ENCODE measurements around the gene KATNAL1.
A peak's percentile ranks its signal among the peaks of the same experiment; 100 is the strongest.

Gene KATNAL1

GRCh38 chr13:30318026-30318425, 10.7 kb upstream of the KATNAL1 start:
- POLR2A ChIA-PET, result interaction anchor here (0.6 kb wide), 1 partner anchor 68 kb away, joined by 3 read pairs; no protein-coding TSS in a partner anchor
- no peak for DNase-seq (ENCODE audit: low read depth, low spot score)
- CTCF ChIA-PET, result interaction anchor here (0.9 to 1.7 kb wide), 4 partner anchors 9 to 727 kb away, joined by 3 to 6 read pairs (median 4); no protein-coding TSS in a partner anchor
- no peak for TF ChIP-seq CTCF (IDR thresholded peaks at IDR 0.05; ENCODE audit: insufficient read depth, low read length, missing control alignments)
- H3K4me3 ChIP-seq (ENCODE audit: low read depth, low read length), result no peak overlapping the region

DNA sequence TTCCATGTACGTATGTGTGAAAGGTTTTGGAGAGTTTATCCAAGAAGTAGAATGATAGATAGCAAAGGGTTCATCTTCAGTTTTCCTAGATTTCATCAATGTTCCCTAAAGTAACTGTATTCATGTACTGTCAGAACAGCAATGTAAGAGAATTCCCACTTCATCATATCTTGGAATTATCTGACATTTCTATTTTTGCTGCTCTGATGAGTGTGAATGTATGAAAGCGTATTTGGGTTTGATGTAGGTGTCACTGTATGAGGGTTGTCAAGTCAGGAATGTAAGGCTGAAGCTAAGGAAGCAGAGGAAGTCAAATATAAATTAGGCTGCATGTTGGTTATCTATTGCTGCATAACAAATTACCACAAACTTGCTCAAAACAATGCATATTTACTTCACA, 7.2 kb upstream of the KATNAL1 start:
- ChIA-PET POLR2A (no interaction called here), CTCF (no interaction called here)
- DNase-seq (ENCODE audit: low read depth, low spot score), result no peak
- TF ChIP-seq CTCF (IDR thresholded peaks at IDR 0.05; ENCODE audit: insufficient read depth, low read length, missing control alignments), result no peak
- H3K4me3 ChIP-seq (ENCODE audit: low read depth, low read length), result no peak overlapping the region

DNA sequence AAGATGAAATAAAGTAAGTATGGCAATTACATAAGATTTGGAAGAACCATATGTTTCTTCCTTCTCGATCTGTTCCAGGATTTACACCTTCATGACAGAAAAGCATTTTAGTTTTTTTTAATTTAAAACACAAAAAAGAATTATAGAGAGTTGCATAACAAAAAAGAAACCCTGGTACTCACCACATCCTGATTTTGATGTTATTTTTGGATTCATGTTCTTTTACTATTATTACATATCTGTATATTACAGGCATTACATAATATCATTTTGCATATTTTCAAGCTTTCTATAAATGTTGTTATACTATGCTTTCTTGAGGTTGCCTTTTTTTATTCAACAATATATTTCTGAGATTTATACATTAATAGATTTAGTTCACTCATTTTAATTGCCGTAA, 6.7 kb upstream of the KATNAL1 start:
- H3K4me3 ChIP-seq (ENCODE audit: low read depth, low read length), result no peak overlapping the region
- POLR2A ChIA-PET, result no interaction called here
- CTCF ChIA-PET, result no interaction called here
- no peak for TF ChIP-seq CTCF (IDR thresholded peaks at IDR 0.05; ENCODE audit: insufficient read depth, low read length, missing control alignments)
- no peak for DNase-seq (ENCODE audit: low read depth, low spot score)

DNA sequence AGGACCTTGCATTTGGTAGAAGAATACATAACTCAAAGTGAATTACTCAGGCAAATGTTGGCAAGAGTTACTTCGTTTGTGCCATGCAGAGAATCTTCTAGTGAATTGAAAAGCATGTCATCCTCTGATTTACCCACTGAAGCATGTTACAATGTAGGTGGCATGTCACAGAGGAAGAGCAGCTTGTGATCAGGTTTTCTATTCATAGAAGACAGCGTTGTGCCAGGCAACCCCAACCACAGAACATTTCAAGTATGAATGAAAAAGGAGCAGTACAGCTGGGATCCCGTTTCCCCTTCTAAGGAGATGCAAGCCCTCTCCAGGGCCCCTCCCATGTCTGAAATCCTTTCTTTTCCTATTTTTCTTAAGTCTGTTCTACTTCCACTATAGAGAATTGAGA, 6.0 kb upstream of the KATNAL1 start:
- DNase-seq (ENCODE audit: low read depth, low spot score), result no peak
- TF ChIP-seq CTCF (IDR thresholded peaks at IDR 0.05; ENCODE audit: insufficient read depth, low read length, missing control alignments), result no peak
- CTCF ChIA-PET, result interaction anchor here (2.0 kb wide), 1 partner anchor 10 kb away, joined by 6 read pairs; no protein-coding TSS in a partner anchor
- no peak overlapping the region for H3K4me3 ChIP-seq (ENCODE audit: low read depth, low read length)
- POLR2A ChIA-PET, result no interaction called here

DNA sequence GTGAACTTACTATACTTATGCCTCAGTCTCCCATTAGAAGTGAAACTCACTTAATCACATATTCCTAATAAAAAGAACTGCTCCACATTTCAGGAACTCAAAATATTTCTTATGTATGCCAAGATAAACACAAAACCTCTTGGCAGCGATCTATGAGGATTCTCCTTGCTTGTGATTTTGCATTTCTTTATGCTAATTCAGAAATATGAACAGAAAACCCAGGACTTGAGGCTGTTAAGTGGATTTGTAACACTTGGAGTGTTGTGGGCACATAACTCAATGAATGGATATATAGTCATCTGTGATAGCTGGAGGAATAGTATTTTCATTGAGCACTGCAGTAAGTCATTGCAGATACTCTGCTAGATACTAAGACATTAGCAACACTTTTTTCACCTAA, 5.6 kb upstream of the KATNAL1 start:
- ChIA-PET CTCF (interaction anchor here (2.0 kb wide), 1 partner anchor 10 kb away, joined by 6 read pairs; no protein-coding TSS in a partner anchor), POLR2A (no interaction called here)
- DNase-seq (ENCODE audit: low read depth, low spot score), result peak; percentile 33
- TF ChIP-seq CTCF (IDR thresholded peaks at IDR 0.05; ENCODE audit: insufficient read depth, low read length, missing control alignments), result no peak
- H3K4me3 ChIP-seq (ENCODE audit: low read depth, low read length), result no peak overlapping the region

GRCh38 chr13:30308548-30308947, 1.2 kb upstream of the KATNAL1 start:
- POLR2A ChIA-PET, result no interaction called here
- CTCF ChIA-PET, result interaction anchor here (0.8 to 2.2 kb wide), 4 partner anchors 13 to 176 kb away, joined by 3 to 6 read pairs (median 3); no protein-coding TSS in a partner anchor
- DNase-seq (ENCODE audit: low read depth, low spot score), result no peak
- no peak overlapping the region for H3K4me3 ChIP-seq (ENCODE audit: low read depth, low read length)
- TF ChIP-seq CTCF (IDR thresholded peaks at IDR 0.05; ENCODE audit: insufficient read depth, low read length, missing control alignments), result no peak
